Vagina (tissue), 2 donors: Measurements from ENCODE around the gene KCNC1. TPM values are rescaled to one million over a fixed set of nuclear protein-coding genes. Genes with fewer than 3 reads are reported as not detected.

Experiments used
- DNase-seq, 2 donors: peaks; one replicate each; pipeline ENCODE4 v3.0.0-alpha.2; 2017; ENCODE audit errors: extremely low spot score in 2 of 2
- H3K27ac ChIP-seq: fragments of 200-600 bp; sonication (generic); one replicate; pipeline ENCODE4 v1.5.1; 2019
- H3K27me3 ChIP-seq: fragments of 200-600 bp; sonication (generic); one replicate; pipeline ENCODE4 v1.5.1; 2019
- H3K36me3 ChIP-seq, 2 donors: fragments of 200-600 bp; sonication (generic); one replicate each; pipeline ENCODE4 v1.5.1; 2017 to 2019
- H3K4me1 ChIP-seq: fragments of 200-600 bp; sonication (generic); one replicate; pipeline ENCODE4 v1.5.1; 2019
- H3K4me3 ChIP-seq, 2 donors: fragments of 200-600 bp; sonication (generic); 1 replicate in 1 of 2; 2 replicates in 1 of 2; pipeline ENCODE4 v1.5.1; 2016 to 2019
- H3K9me3 ChIP-seq: fragments of 200-600 bp; sonication (generic); one replicate; pipeline ENCODE4 v1.5.1; 2019
- CTCF ChIP-seq, 3 experiments: fragments of 450-650 bp in 2 of 3; fragments of 200-600 bp in 1 of 3; sonication (generic) in 1 of 3; IDR thresholded peaks; one replicate each; pipeline ENCODE4 v1.5.1; 2017 to 2019; ENCODE audit warnings: antibody characterized with exemption in 3 of 3, mild to moderate bottlenecking in 2 of 3, moderate library complexity in 2 of 3
- POLR2A ChIP-seq, 2 donors: fragments of 450-650 bp; IDR thresholded peaks; one replicate each; pipeline ENCODE4 v1.6.1; 2017; ENCODE audit warnings: antibody characterized with exemption in 2 of 2, mild to moderate bottlenecking in 2 of 2, moderate library complexity in 2 of 2
- POLR2AphosphoS5 ChIP-seq, 2 donors: sonication (generic); formaldehyde crosslinking; IDR thresholded peaks; one replicate each; pipeline ENCODE4 v1.9.0; 2017; ENCODE audit warnings: antibody characterized with exemption in 2 of 2, mild to moderate bottlenecking in 2 of 2, low read depth in 1 of 2; ENCODE audit not compliant: insufficient read depth in 1 of 2
- intact Hi-C: fragments of 100-400 bp; cut with DNase I; formaldehyde crosslinking; loops from one replicate; pipeline ENCODE4 v1.15.1; 2023
- total RNA-seq: library from RNA; depleted of rRNA; stranded (reverse); fragments of >200 nt; gene quantifications from one replicate; pipeline ENCODE4 v1.2.3, GENCODE V29; 2016

KCNC1 gene
- total RNA-seq, 1 donor from 2014 or later, result 0.49 TPM

GRCh38 chr11:17745023-17745772 lies 10.6 kb downstream of the KCNC1 start:
- H3K27me3 ChIP-seq, result no peaks in the 10 kb centered on the region
- intact Hi-C loops, result no loop called here
- DNase-seq, result no peak

GRCh38 chr11:17746096-17746495 lies 11.5 kb downstream of the KCNC1 start:
- TF ChIP-seq POLR2AphosphoS5 (IDR thresholded peaks at IDR 0.05; ENCODE audit: insufficient read depth in 1 of 2, low read depth in 1 of 2), result no peak
- TF ChIP-seq CTCF (IDR thresholded peaks at IDR 0.05), result no peak
- TF ChIP-seq POLR2A (IDR thresholded peaks at IDR 0.05), result no peak
- no peak overlapping the region for H3K27ac ChIP-seq
- H3K4me1 ChIP-seq, result peaks cover 6% of the 10 kb centered on the region
- no peak for DNase-seq
- no peaks in the 10 kb centered on the region for H3K27me3 ChIP-seq
- no peaks in the 10 kb centered on the region for H3K9me3 ChIP-seq
- H3K36me3 ChIP-seq, result no peaks in the 10 kb centered on the region
- intact Hi-C loops, result no loop called here
- H3K4me3 ChIP-seq, result no peak overlapping the region

More at GRCh38 chr11:17745023-17745772, 10.6 kb downstream of the KCNC1 start:
- H3K4me3 ChIP-seq, result no peak overlapping the region
- H3K36me3 ChIP-seq, result no peaks in the 10 kb centered on the region
- TF ChIP-seq CTCF (IDR thresholded peaks at IDR 0.05) (no peak), POLR2AphosphoS5 (IDR thresholded peaks at IDR 0.05; ENCODE audit: insufficient read depth in 1 of 2, low read depth in 1 of 2) (no peak)
- peaks cover 6% of the 10 kb centered on the region for H3K4me1 ChIP-seq
- no peaks in the 10 kb centered on the region for H3K9me3 ChIP-seq
- H3K27ac ChIP-seq, result no peak overlapping the region

DNA sequence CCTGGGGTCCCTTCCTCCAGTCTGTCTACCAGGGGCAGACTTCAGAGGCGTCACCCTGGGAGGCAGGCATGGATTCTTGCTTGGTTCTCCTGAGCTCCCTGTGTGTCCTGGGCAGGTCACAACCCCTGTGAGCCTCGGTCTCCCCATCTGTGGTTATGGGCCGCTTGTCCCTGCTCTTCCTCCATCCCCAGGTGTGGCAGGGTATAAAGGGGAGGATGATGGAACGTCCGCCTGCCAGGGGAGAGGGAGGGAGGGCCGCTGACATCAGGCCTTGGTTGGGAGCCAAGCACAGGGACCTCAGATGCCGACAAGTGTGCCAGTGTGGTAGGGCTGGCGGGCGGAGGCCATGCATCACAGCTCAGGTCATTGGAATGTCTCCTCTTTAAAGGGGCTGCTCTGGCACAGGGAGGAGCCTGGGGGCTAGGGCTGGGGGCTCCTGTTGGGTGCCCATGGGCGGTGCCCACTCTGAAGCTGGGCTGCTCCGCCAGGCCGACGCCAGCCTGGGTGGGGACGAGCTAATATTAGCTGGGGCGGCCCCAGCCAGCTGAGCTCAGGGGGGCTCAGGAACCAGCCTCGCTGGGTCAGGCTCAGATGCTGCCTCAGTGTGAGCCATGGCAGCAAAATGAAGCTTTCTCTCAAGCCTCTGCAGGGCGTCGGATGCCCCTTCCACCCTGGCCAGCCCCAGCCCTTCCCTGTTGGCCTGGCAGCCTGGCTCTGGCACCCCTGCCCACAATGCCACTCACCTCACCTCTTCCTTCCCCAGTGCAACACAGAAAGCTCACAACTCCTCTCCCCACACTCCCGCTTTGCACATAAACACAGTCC lies 12.8 kb downstream of the KCNC1 start:
- DNase-seq, result no peak
- Histone ChIP-seq H3K9me3 (no peaks in the 10 kb centered on the region), H3K27me3 (no peaks in the 10 kb centered on the region), H3K27ac (no peak overlapping the region), H3K36me3 (no peaks in the 10 kb centered on the region), H3K4me1 (peaks cover 6% of the 10 kb centered on the region), H3K4me3 (no peak overlapping the region)
- TF ChIP-seq CTCF (IDR thresholded peaks at IDR 0.05) (no peak), POLR2AphosphoS5 (IDR thresholded peaks at IDR 0.05; ENCODE audit: insufficient read depth in 1 of 2, low read depth in 1 of 2) (no peak), POLR2A (IDR thresholded peaks at IDR 0.05) (no peak)
- intact Hi-C loops, result no loop called here

DNA sequence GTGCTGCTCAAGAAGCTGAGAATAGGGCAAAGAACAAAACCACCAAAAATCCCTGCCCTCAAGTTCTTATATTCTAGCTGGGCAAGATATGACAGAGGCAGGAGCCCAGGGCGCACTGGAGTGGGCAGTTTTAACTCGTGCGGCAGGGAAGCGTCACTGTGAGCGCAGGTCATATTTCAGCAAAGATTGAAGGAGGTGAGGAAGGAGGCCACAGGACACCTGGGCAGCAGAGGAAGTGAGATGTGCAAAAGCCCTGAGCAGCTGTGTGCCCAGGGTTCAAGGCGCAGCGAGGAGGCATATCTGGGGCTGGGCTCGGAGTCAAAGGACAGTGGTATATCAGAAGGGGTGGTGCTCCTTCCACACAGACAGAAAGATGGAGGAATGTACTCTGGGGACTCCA lies 13.5 kb downstream of the KCNC1 start:
- peaks cover 6% of the 10 kb centered on the region for H3K4me1 ChIP-seq
- H3K27me3 ChIP-seq, result no peaks in the 10 kb centered on the region
- intact Hi-C loops, result no loop called here
- no peaks in the 10 kb centered on the region for H3K36me3 ChIP-seq
- no peaks in the 10 kb centered on the region for H3K9me3 ChIP-seq
- no peak overlapping the region for H3K4me3 ChIP-seq
- DNase-seq, result no peak
- TF ChIP-seq POLR2A (IDR thresholded peaks at IDR 0.05), result no peak
- no peak for TF ChIP-seq POLR2AphosphoS5 (IDR thresholded peaks at IDR 0.05; ENCODE audit: insufficient read depth in 1 of 2, low read depth in 1 of 2)
- no peak for TF ChIP-seq CTCF (IDR thresholded peaks at IDR 0.05)
- H3K27ac ChIP-seq, result no peak overlapping the region
